H1 (cell line): Measurements from ENCODE around the gene CHTF8. TPM values are rescaled to one million over a fixed set of nuclear protein-coding genes. Genes with fewer than 3 reads are reported as not detected.

ENCODE experiments used
- GABPA ChIP-seq: IDR thresholded peaks from 2 replicates; pipeline ENCODE4 v1.6.1; 2011; ENCODE audit warnings: mild to moderate bottlenecking, low read length, moderate library complexity, borderline replicate concordance; ENCODE audit not compliant: insufficient read depth
- TCF12 ChIP-seq: IDR thresholded peaks from 2 replicates; pipeline ENCODE4 v1.6.1; 2011; ENCODE audit warnings: low read depth, mild to moderate bottlenecking, low read length
- polyA plus RNA-seq, 7 experiments: library from polyadenylated mRNA; depleted of rRNA in 3 of 7; stranded (reverse) in 5 of 7; unstranded in 2 of 7; fragments of >200 nt in 5 of 7; fragments of 200-250 nt in 2 of 7; gene quantifications; 1 replicate in 5 of 7; 2 replicates in 1 of 7; 4 replicates in 1 of 7; pipeline versions ENCODE4 v1.2.1 to v1.2.3, GENCODE V29; 2011 to 2013; ENCODE audit warnings: missing spikeins in 2 of 7, mixed read lengths in 2 of 7
- total RNA-seq: library from RNA; stranded (reverse); fragmentation: NEBNext Ultra II Directional; extraction: Animal tissue kit (Norgen Biotek cat#: 25700); gene quantifications from 2 replicates; pipeline ENCODE4 v1.2.1, GENCODE V29; 2021
- TF ChIP-seq, protein P1 (sequence below): IDR thresholded peaks from 2 replicates; pipeline ENCODE4 v1.6.1; 2011; ENCODE audit warnings: low read length, improper control_type of control experiment

CHTF8 gene
- total and polyA plus RNA-seq, 2 of the 8 experiments (the other 6 are each of a cell fraction or from before 2014, with no cell fraction given): 114 to 138 TPM

DNA sequence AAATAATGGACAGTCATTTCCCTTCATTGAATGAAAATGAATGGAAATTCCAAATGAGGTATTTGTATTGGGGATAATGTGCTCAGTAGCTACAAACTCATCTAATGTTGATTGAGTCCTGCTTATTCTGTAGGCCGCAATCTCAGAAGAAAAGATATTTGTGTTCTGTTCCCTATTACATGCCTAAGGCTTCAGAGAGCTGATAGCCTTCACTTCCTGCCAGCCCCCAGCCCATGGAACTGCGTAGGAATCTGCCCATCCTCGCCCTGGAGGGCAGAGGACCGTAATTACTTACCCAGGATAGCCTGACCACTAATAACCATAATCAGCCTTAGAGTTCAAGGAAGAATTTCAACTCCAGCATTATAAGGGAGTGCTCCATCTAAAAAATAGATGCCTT, 36.7 kb upstream of the CHTF8 start (continued):
- TF ChIP-seq, protein P1, sequence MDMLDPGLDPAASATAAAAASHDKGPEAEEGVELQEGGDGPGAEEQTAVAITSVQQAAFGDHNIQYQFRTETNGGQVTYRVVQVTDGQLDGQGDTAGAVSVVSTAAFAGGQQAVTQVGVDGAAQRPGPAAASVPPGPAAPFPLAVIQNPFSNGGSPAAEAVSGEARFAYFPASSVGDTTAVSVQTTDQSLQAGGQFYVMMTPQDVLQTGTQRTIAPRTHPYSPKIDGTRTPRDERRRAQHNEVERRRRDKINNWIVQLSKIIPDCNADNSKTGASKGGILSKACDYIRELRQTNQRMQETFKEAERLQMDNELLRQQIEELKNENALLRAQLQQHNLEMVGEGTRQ: no peak
- TF ChIP-seq GABPA: no peak
- TF ChIP-seq TCF12: no peak
